Activated naive CD8-positive, alpha-beta T cell treated with anti-CD3 and anti-CD28 coated beads for 36 hours (primary cell): Measurements from ENCODE around the gene MALL. TPM values are rescaled to one million over a fixed set of nuclear protein-coding genes. Genes with fewer than 3 reads are reported as not detected.
"Not testable (repeated sequence)": the region's sequence is repeated elsewhere in the genome, so short reads cannot be mapped to it uniquely, and the experiment has no call there.

Experiments used
- DNase-seq: peaks from one replicate; pipeline ENCODE4 v3.0.0; 2021
- H3K27ac Mint-ChIP-seq: one replicate; pipeline ENCODE4 v1.8.0; 2022; ENCODE audit warnings: mild to moderate bottlenecking, moderate library complexity, mixed read lengths
- H3K27me3 Mint-ChIP-seq: one replicate; pipeline ENCODE4 v1.8.0; 2022; ENCODE audit warnings: mild to moderate bottlenecking, mixed read lengths
- H3K36me3 Mint-ChIP-seq: one replicate; pipeline ENCODE4 v1.8.0; 2021; ENCODE audit warnings: mild to moderate bottlenecking, mixed read lengths
- H3K4me1 Mint-ChIP-seq: one replicate; pipeline ENCODE4 v1.8.0; 2021; ENCODE audit warnings: mixed read lengths
- H3K4me3 Mint-ChIP-seq: one replicate; pipeline ENCODE4 v1.8.0; 2022; ENCODE audit warnings: mild to moderate bottlenecking, moderate library complexity, mixed read lengths
- H3K9me3 Mint-ChIP-seq: one replicate; pipeline ENCODE4 v1.8.0; 2022; ENCODE audit warnings: mixed read lengths
- total RNA-seq, 2 experiments: library from RNA; stranded (reverse); gene quantifications; one replicate each; pipeline ENCODE4 v1.2.3, GENCODE V29; 2021

MALL gene
- total RNA-seq, 2 experiments from 2014 or later, result 0.35 to 0.42 TPM

DNA sequence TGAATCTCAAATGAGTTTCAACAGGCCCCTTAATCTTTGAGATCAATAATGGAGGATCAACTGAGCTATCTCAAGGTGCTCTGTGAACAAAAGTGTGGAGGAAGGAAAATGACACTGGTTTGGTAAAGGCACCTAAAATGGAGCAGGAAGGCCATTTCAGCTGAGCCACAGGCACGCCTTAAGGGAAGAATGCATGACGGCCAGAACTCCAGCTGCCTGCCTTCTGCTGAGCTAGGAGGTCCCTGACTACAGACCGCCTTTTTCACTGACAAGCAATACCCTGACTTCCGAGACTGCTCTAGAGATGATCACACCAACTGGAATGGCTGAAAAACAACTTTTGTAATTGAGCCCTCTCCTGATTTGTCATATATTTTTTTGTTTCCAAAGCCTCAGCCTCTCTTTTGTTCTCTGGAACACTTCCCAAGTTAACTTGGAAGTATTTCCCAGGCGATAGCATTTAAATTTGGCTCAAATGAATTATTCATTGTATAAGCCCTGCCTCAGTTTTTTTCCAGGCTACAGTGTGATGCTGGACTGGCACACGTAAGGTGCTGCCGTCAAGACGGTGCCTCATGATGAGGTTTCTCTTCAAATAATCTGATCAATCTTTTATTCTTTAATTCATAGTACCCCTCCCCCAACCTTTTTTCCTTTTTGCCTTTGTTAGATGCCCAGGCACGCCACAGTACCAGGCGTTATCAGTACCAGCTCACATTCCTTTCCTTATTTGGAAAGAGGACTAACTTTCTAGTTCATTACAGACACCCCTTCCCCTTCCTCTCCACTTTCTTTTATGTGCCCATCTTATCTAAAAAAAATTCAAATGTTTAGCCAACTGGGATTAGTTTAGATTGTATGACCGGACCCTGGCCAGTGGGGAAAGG is 60.9 kb downstream of the MALL start:
- not testable (repeated sequence) for H3K4me3 Mint-ChIP-seq, H3K4me1 Mint-ChIP-seq, H3K36me3 Mint-ChIP-seq, DNase-seq, H3K27me3 Mint-ChIP-seq, H3K27ac Mint-ChIP-seq, H3K9me3 Mint-ChIP-seq

DNA sequence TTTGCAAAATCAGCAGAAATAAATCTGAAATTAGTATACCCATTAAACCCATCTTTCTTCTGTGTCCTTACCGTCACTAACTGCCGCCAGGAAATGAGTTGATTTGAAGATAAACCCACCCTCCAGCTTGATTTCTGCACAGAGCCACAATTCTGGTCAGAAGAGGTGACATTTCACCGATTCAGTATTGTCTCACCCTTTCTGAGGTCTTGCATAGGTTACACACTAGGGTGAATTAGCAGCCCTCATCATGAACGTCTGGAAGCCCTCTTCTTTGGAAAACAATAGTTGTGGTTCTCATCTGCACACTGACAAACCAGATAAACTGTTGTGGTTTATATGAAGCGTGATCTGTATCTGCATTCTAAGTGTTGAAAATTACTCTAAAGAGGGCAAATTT is 61.9 kb downstream of the MALL start:
- not testable (repeated sequence) for H3K9me3 Mint-ChIP-seq, H3K36me3 Mint-ChIP-seq, H3K4me1 Mint-ChIP-seq, H3K27ac Mint-ChIP-seq, H3K4me3 Mint-ChIP-seq, H3K27me3 Mint-ChIP-seq, DNase-seq

DNA sequence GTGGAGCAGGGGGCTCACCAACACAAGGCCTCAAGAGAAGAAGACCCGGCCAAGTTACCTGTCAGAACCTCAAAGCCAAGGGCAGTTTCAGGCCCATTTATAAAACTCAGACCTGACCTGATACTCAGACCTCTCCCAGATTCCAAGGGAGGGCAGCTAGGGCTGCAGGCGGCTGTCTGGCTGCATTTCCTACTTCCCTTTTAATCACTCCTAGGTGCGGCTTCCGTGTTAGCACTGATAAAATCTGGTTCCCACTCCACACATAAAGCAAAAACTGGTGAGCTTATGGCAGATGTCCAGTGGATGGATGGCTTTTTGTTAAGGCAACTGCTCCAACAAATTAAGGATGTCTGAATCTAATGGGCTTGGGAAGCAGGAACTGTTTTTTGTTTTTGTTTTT is 63.5 kb downstream of the MALL start:
- H3K27me3 Mint-ChIP-seq, DNase-seq, H3K4me1 Mint-ChIP-seq, H3K9me3 Mint-ChIP-seq, H3K4me3 Mint-ChIP-seq, H3K27ac Mint-ChIP-seq, H3K36me3 Mint-ChIP-seq: not testable (repeated sequence)

DNA sequence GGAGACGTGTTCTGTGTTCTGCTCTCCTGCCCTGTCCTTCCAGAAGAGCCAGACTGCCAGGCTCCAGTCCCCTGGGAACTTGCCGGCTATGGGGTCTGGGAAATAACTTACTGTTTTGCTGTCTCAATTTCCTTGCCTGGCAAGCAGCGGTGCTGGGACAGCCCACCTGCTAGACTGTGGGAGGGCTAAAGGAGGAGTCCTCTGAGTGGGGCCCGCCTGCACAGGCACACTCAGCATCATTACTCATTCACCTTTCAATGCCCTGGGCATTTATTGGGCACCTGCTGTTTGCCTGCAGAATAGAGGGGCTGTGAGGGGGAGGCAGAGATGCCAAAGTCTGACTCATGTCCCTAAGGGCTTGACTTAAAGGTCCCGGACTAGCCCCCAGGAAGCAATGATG is 65.4 kb downstream of the MALL start:
- H3K27ac Mint-ChIP-seq, H3K27me3 Mint-ChIP-seq, H3K36me3 Mint-ChIP-seq, DNase-seq, H3K4me3 Mint-ChIP-seq, H3K4me1 Mint-ChIP-seq, H3K9me3 Mint-ChIP-seq: not testable (repeated sequence)

DNA sequence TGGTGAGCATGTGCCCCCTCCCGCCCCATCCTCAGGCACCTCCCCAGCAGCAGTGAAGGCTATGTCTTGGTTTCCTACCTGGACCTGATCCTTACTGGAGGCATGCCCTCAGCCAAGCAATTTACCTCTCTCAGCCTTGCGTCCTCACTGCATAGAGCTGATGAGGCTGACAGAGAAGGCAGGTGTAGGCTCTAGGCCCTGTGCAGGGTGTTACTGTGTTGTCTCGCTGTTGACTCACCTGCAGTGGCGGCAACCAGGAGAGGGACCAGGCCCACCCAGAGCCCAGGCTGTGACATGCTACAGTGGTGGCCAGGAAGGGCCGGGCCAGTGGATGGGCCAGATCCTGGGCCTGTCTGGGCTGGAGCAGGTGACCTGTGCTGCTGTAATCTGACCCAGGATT is 65.9 kb downstream of the MALL start:
- not testable (repeated sequence) for H3K9me3 Mint-ChIP-seq, H3K36me3 Mint-ChIP-seq, H3K4me3 Mint-ChIP-seq, H3K4me1 Mint-ChIP-seq, H3K27ac Mint-ChIP-seq, H3K27me3 Mint-ChIP-seq, DNase-seq

DNA sequence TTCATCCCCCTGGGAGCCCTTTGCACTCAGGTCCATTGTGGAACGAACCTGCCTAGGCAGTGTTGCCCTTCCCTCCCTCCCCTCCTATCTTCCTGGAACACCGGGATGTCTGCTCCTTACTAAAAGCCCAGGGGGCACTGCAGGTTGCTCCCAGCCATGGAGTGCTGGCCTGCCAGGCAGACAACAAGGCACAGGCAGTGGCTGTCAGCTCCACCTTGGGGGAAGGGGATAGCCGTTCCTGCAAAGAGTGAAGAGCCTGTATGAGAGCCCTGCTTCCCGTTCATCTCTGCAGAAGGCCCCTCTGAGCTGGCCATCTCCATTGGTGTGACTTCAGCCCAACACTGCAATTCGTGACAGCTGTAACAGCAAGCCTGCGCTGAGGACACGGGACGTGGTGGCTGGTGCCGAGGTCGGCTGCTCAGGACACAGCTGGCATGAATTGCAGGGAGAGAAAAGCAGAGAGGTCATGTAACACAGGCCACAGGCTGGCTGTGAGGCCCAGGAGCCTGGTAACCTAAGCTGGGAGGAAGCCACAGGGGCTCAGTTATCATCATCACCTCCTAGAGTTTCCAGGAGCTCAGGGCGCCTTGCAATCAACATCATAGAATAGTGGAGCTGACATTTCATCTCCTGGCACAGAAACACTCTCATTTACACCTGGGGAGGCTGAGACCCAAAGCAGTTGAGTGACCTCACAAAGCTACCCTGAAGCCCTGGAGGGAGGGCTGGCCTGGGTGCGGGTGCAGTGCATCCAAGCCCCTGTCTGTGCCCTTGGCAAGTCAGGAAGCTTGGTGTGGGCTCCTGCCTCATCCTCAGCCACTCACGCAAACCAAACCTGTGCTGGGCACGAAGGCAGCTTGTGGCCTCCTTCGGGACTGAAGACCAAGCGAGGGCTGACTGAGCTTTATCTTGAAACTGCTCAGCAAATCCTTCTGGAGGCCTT is 67.1 kb downstream of the MALL start:
- H3K36me3 Mint-ChIP-seq, H3K9me3 Mint-ChIP-seq, H3K4me3 Mint-ChIP-seq, H3K27me3 Mint-ChIP-seq, H3K27ac Mint-ChIP-seq, H3K4me1 Mint-ChIP-seq, DNase-seq: not testable (repeated sequence)

DNA sequence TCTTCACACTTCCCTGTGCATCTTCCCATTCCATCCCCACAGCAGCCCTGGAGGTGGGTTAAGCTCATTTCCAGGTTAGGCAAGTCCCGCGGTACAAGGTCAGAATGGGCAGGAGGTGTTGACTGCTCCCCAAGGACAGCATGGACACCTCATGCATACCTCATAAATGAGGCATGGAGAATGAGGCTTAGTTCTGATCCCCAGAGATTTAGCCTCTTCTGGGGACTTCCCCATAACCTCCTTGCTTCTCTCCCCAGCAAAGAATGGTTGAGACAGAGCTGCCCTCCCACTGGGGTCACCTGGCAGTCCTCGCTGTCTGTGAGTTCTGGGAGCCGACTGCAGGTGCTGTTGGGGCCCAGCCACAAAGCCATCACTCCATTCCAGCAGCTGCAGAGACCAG is 68.4 kb downstream of the MALL start:
- not testable (repeated sequence) for H3K4me1 Mint-ChIP-seq, H3K27me3 Mint-ChIP-seq, H3K36me3 Mint-ChIP-seq, H3K4me3 Mint-ChIP-seq, DNase-seq, H3K27ac Mint-ChIP-seq, H3K9me3 Mint-ChIP-seq

DNA sequence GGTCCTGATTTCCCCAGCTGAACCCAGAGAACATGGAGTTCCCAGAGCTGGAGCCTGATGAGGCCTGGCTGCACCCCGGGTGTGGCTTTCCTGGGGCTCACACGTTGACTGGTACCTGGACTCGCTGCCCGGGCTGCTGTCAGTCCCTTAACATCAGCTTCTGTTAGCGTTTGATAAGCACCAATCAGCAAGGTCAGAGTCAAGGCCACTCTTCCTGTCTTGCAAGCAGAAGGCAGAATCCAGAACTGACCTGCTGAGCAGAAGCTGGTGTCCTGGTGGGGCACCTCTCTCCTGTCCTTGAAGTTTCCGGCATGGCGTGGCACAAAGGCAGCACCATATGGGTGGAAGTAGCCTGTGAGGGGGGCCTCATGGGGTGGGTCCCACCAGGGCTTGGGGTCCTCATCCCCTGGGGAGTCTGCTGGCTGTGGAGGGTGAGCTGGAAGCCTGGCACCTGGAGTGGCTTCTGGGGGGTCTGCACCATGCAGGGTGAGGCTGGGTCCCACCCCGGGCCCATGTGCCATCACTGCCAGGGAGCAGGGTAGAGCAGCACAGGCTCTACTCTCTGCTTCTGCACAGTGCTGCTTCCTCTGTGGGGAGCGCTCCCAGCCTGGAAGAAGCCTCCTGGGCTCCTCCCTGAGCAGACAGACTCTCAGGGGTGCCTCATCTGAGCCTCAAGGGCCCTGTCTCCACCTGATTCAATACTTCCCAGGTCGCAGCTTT is 73.5 kb downstream of the MALL start:
- not testable (repeated sequence) for H3K9me3 Mint-ChIP-seq, DNase-seq, H3K4me1 Mint-ChIP-seq

DNA sequence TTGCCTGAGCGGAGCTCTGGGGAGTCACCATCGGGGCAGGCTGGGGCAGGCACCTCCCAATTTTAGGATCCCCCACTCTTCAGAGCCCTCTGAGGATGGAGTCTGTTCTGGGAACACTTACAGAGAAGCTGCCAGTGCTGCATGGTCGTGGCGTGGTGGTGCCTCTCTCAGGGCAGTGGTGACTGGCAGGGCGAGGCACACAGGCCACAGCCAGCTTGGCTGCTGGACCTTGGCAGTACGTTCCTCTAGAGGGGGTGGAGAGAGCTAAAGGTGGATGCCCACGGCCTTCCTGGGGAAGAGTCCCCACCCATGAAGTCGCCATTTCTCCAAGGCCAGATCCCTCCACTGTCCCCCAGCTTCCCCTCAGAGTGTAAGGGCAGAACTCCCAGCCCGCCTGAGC is 78.3 kb downstream of the MALL start:
- not testable (repeated sequence) for H3K27ac Mint-ChIP-seq, H3K9me3 Mint-ChIP-seq, H3K27me3 Mint-ChIP-seq, H3K4me3 Mint-ChIP-seq, H3K4me1 Mint-ChIP-seq, H3K36me3 Mint-ChIP-seq, DNase-seq

More for the DNA sequence above, 73.5 kb downstream of the MALL start:
- not testable (repeated sequence) for H3K27me3 Mint-ChIP-seq, H3K4me3 Mint-ChIP-seq, H3K27ac Mint-ChIP-seq, H3K36me3 Mint-ChIP-seq

DNA sequence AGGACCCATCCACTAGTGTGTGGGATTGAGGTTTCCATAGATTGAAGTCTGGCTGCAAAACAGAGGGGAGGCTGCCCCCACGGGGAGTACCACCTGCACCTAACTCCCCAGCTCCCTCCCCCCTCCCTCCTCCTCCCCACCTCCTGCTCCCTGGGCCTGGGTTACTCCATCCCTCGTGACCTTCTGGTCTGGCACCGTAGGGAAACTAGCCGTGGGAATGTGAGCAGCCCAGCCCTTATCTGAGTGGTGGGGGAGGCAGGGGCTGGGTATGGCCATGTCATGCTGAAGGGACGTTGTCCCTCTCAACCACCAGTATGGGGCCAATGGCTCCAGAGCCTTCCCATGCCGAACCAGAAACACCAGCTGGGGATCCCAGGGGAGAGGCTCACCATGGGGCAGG is 80.2 kb downstream of the MALL start:
- H3K4me1 Mint-ChIP-seq, DNase-seq, H3K36me3 Mint-ChIP-seq, H3K27me3 Mint-ChIP-seq, H3K27ac Mint-ChIP-seq, H3K4me3 Mint-ChIP-seq, H3K9me3 Mint-ChIP-seq: not testable (repeated sequence)

DNA sequence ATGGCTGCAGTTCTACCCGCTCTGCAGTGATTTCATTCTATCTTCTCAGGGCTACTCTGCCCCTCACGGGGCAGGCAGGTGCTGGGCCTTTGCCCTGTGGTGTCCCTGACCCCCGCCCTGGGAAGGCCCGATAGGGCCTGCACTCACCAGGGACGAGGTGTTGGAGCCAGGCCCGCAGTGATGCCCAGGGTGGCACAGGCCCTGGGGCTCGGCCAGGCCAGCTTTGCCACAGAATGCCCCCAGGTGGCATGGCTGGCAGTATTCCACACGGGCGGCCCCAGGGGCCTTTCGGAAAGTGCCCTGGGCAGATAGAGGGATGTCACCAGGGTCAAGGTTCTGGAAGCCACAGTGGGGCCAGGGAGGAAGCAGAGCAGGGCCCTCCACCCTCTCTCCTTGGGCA is 80.7 kb downstream of the MALL start:
- DNase-seq, H3K27me3 Mint-ChIP-seq, H3K4me1 Mint-ChIP-seq, H3K9me3 Mint-ChIP-seq, H3K4me3 Mint-ChIP-seq, H3K27ac Mint-ChIP-seq, H3K36me3 Mint-ChIP-seq: not testable (repeated sequence)

Other genes starting within 250 kb of the MALL start
- under 1 TPM; 0.72 to 0.82 TPM for gene LIMS3, start 217.1 kb downstream of the MALL start, total RNA-seq
- 1 to 10 TPM; 1.6 to 1.9 TPM for gene NPHP1, start 89.2 kb upstream of the MALL start, total RNA-seq
- 10 to 100 TPM; 92.1 to 98.0 TPM for gene MTLN, start 96.7 kb upstream of the MALL start, total RNA-seq